ENCODE data around the gene PTPRD. TPM values are rescaled to one million over a fixed set of nuclear protein-coding genes. Genes with fewer than 3 reads are reported as not detected.

Gene PTPRD
- total and polyA plus RNA-seq, 9 donors = 45.2 to 104 (median 80.0) TPM

GRCh38 chr9:8670751-8671150, 1942.1 kb downstream of the PTPRD start:
- Histone ChIP-seq H3K36me3 (ENCODE audit: control insufficient read depth, insufficient read depth, low read length) (no peaks in the 10 kb centered on the region), H3K9me3 (replicated peaks; ENCODE audit: control insufficient read depth, low read depth, low read length) (no peaks in the 10 kb centered on the region), H3K27ac (ENCODE audit: low read length) (no peak overlapping the region), H3K27me3 (ENCODE audit: control insufficient read depth, insufficient read depth, low read length) (no peaks in the 10 kb centered on the region), H3K4me1 (ENCODE audit: control insufficient read depth, insufficient read depth, low read length) (no peaks in the 10 kb centered on the region), H3K4me3 (ENCODE audit: low read length) (no peak overlapping the region)
- WGBS (ENCODE audit: insufficient coverage) = 91% methylated on average over 2 of the region's 2 CpGs
- DNase-seq = no peak

- Histone ChIP-seq H3K4me3 (ENCODE audit: low read length) (no peak overlapping the region), H3K4me1 (ENCODE audit: control insufficient read depth, insufficient read depth, low read length) (no peaks in the 10 kb centered on the region), H3K36me3 (ENCODE audit: control insufficient read depth, insufficient read depth, low read length) (no peaks in the 10 kb centered on the region), H3K27me3 (ENCODE audit: control insufficient read depth, insufficient read depth, low read length) (no peaks in the 10 kb centered on the region), H3K9me3 (replicated peaks; ENCODE audit: control insufficient read depth, low read depth, low read length) (no peaks in the 10 kb centered on the region), H3K27ac (ENCODE audit: low read length) (no peak overlapping the region)
- DNase-seq = no peak
- no CpG with 5 or more reads among the region's 1 CpG for WGBS (ENCODE audit: insufficient coverage)
These were observed 1944.1 kb downstream of the PTPRD start for GRCh38 chr9:8668751-8669150.

- no peaks in the 10 kb centered on the region for H3K27me3 ChIP-seq (ENCODE audit: control insufficient read depth, insufficient read depth, low read length)
- no CpG with 5 or more reads among the region's 3 CpGs for WGBS (ENCODE audit: insufficient coverage)
- no peaks in the 10 kb centered on the region for H3K4me1 ChIP-seq (ENCODE audit: control insufficient read depth, insufficient read depth, low read length)
- no peak overlapping the region for H3K4me3 ChIP-seq (ENCODE audit: low read length)
- no peak overlapping the region for H3K27ac ChIP-seq (ENCODE audit: low read length)
- H3K9me3 ChIP-seq (replicated peaks; ENCODE audit: control insufficient read depth, low read depth, low read length) = no peaks in the 10 kb centered on the region
- no peaks in the 10 kb centered on the region for H3K36me3 ChIP-seq (ENCODE audit: control insufficient read depth, insufficient read depth, low read length)
- DNase-seq = no peak
These were observed 1944.6 kb downstream of the PTPRD start for GRCh38 chr9:8668231-8668630.

- Histone ChIP-seq H3K9me3 (replicated peaks; ENCODE audit: control insufficient read depth, low read depth, low read length) (no peaks in the 10 kb centered on the region), H3K4me3 (ENCODE audit: low read length) (no peak overlapping the region), H3K36me3 (ENCODE audit: control insufficient read depth, insufficient read depth, low read length) (no peaks in the 10 kb centered on the region), H3K4me1 (ENCODE audit: control insufficient read depth, insufficient read depth, low read length) (no peaks in the 10 kb centered on the region), H3K27me3 (ENCODE audit: control insufficient read depth, insufficient read depth, low read length) (no peaks in the 10 kb centered on the region), H3K27ac (ENCODE audit: low read length) (no peak overlapping the region)
- DNase-seq = no peak
These were observed 1946.7 kb downstream of the PTPRD start for GRCh38 chr9:8666060-8666459.

GRCh38 chr9:8660383-8660782, 1952.4 kb downstream of the PTPRD start:
- peak; percentile 90 for DNase-seq
- peaks cover 4% of the 10 kb centered on the region for H3K4me1 ChIP-seq (ENCODE audit: control insufficient read depth, insufficient read depth, low read length)
- H3K4me3 ChIP-seq (ENCODE audit: low read length) = no peak overlapping the region
- peak overlapping the region; percentile 39 for H3K27ac ChIP-seq (ENCODE audit: low read length)
- H3K36me3 ChIP-seq (ENCODE audit: control insufficient read depth, insufficient read depth, low read length) = no peaks in the 10 kb centered on the region
- H3K27me3 ChIP-seq (ENCODE audit: control insufficient read depth, insufficient read depth, low read length) = no peaks in the 10 kb centered on the region
- H3K9me3 ChIP-seq (replicated peaks; ENCODE audit: control insufficient read depth, low read depth, low read length) = no peaks in the 10 kb centered on the region

GRCh38 chr9:8659108-8659507, 1953.7 kb downstream of the PTPRD start:
- Histone ChIP-seq H3K27ac (ENCODE audit: low read length) (no peak overlapping the region), H3K4me3 (ENCODE audit: low read length) (no peak overlapping the region), H3K36me3 (ENCODE audit: control insufficient read depth, insufficient read depth, low read length) (no peaks in the 10 kb centered on the region), H3K4me1 (ENCODE audit: control insufficient read depth, insufficient read depth, low read length) (peaks cover 4% of the 10 kb centered on the region), H3K27me3 (ENCODE audit: control insufficient read depth, insufficient read depth, low read length) (no peaks in the 10 kb centered on the region), H3K9me3 (replicated peaks; ENCODE audit: control insufficient read depth, low read depth, low read length) (no peaks in the 10 kb centered on the region)
- no peak for DNase-seq

GRCh38 chr9:8655071-8655470, 1957.7 kb downstream of the PTPRD start:
- Histone ChIP-seq H3K4me3 (ENCODE audit: low read length) (no peak overlapping the region), H3K27ac (ENCODE audit: low read length) (no peak overlapping the region), H3K4me1 (ENCODE audit: control insufficient read depth, insufficient read depth, low read length) (peaks cover 12% of the 10 kb centered on the region), H3K9me3 (replicated peaks; ENCODE audit: control insufficient read depth, low read depth, low read length) (no peaks in the 10 kb centered on the region), H3K27me3 (ENCODE audit: control insufficient read depth, insufficient read depth, low read length) (no peaks in the 10 kb centered on the region), H3K36me3 (ENCODE audit: control insufficient read depth, insufficient read depth, low read length) (no peaks in the 10 kb centered on the region)
- no CpG with 5 or more reads among the region's 2 CpGs for WGBS (ENCODE audit: insufficient coverage)
- no peak for DNase-seq

GRCh38 chr9:8653855-8654254, 1958.9 kb downstream of the PTPRD start:
- WGBS (ENCODE audit: insufficient coverage) = 94% methylated on average over 1 of the region's 1 CpG
- Histone ChIP-seq H3K4me1 (ENCODE audit: control insufficient read depth, insufficient read depth, low read length) (peaks cover 14% of the 10 kb centered on the region), H3K9me3 (replicated peaks; ENCODE audit: control insufficient read depth, low read depth, low read length) (no peaks in the 10 kb centered on the region), H3K36me3 (ENCODE audit: control insufficient read depth, insufficient read depth, low read length) (no peaks in the 10 kb centered on the region), H3K27ac (ENCODE audit: low read length) (no peak overlapping the region), H3K27me3 (ENCODE audit: control insufficient read depth, insufficient read depth, low read length) (no peaks in the 10 kb centered on the region), H3K4me3 (ENCODE audit: low read length) (no peak overlapping the region)
- DNase-seq = no peak

- H3K4me1 ChIP-seq (ENCODE audit: control insufficient read depth, insufficient read depth, low read length) = peaks cover 14% of the 10 kb centered on the region
- no peak overlapping the region for H3K27ac ChIP-seq (ENCODE audit: low read length)
- H3K4me3 ChIP-seq (ENCODE audit: low read length) = no peak overlapping the region
- H3K36me3 ChIP-seq (ENCODE audit: control insufficient read depth, insufficient read depth, low read length) = no peaks in the 10 kb centered on the region
- H3K9me3 ChIP-seq (replicated peaks; ENCODE audit: control insufficient read depth, low read depth, low read length) = no peaks in the 10 kb centered on the region
- no CpG with 5 or more reads among the region's 2 CpGs for WGBS (ENCODE audit: insufficient coverage)
- DNase-seq = no peak
- H3K27me3 ChIP-seq (ENCODE audit: control insufficient read depth, insufficient read depth, low read length) = no peaks in the 10 kb centered on the region
These were observed 1959.7 kb downstream of the PTPRD start for GRCh38 chr9:8653111-8653510.

- peak; percentile 75 for DNase-seq
- Histone ChIP-seq H3K27ac (ENCODE audit: low read length) (peak overlapping the region; percentile 67), H3K9me3 (replicated peaks; ENCODE audit: control insufficient read depth, low read depth, low read length) (no peaks in the 10 kb centered on the region), H3K4me1 (ENCODE audit: control insufficient read depth, insufficient read depth, low read length) (peaks cover 14% of the 10 kb centered on the region), H3K36me3 (ENCODE audit: control insufficient read depth, insufficient read depth, low read length) (no peaks in the 10 kb centered on the region), H3K27me3 (ENCODE audit: control insufficient read depth, insufficient read depth, low read length) (no peaks in the 10 kb centered on the region), H3K4me3 (ENCODE audit: low read length) (no peak overlapping the region)
- no CpG with 5 or more reads among the region's 1 CpG for WGBS (ENCODE audit: insufficient coverage)
These were observed 1960.5 kb downstream of the PTPRD start for GRCh38 chr9:8652255-8652654.

GRCh38 chr9:8651846-8652215, 1961.0 kb downstream of the PTPRD start:
- peak; percentile 52 for DNase-seq
- WGBS (ENCODE audit: insufficient coverage) = 7% methylated on average over 3 of the region's 3 CpGs
- Histone ChIP-seq H3K27ac (ENCODE audit: low read length) (peak overlapping the region; percentile 67), H3K9me3 (replicated peaks; ENCODE audit: control insufficient read depth, low read depth, low read length) (no peaks in the 10 kb centered on the region), H3K4me3 (ENCODE audit: low read length) (no peak overlapping the region), H3K4me1 (ENCODE audit: control insufficient read depth, insufficient read depth, low read length) (peaks cover 14% of the 10 kb centered on the region), H3K36me3 (ENCODE audit: control insufficient read depth, insufficient read depth, low read length) (no peaks in the 10 kb centered on the region), H3K27me3 (ENCODE audit: control insufficient read depth, insufficient read depth, low read length) (no peaks in the 10 kb centered on the region)
